ENCODE results near the gene HOXB5. TPM values are rescaled to one million over a fixed set of nuclear protein-coding genes. Genes with fewer than 3 reads are reported as not detected.
A peak's percentile ranks its signal among the peaks of the same experiment; 100 is the strongest.

Gene HOXB5
- total RNA-seq, 2 experiments from 2014 or later = not detected

DNA sequence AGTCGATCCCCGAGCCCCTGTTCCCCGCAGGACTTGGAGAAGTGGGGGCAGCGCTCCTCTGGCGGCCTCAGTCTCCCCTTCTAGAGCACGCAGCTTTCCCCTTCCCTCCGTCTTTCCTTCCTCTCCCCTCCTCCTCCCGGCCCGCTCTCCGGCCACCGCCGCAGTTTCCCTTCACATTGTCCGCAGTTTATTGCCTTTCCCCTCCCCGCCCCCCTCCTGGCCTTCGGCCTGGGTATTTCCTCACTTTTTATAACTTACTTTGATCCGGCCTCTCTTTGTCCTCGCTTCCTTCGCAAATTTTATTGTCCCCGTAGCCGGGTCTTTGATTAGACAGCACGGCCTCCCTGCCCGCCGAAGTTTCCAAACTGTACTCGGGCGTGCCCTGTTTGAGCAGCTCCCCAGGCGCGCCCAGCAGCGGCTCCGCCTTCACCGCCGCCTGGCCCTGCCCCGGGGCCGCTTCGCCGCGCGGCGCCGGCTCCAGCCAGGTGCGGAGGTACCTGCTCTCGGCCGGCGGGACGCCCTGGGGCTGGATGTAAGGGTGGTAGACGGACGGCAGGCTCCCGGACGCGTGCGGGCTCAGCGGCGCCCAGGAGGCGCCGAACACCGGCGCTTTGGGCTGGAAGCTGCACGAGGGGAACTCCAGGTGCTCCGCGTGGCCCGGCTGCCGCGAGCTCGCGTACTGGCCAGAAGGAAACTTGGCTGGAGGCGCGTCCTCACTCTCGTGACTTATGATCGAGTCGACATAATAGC lies 32.1 kb upstream of the HOXB5 start:
- Histone ChIP-seq H3K4me1 (ENCODE audit: insufficient read depth, low read length) (peaks cover 31% of the 10 kb centered on the region), H3K4me3 (ENCODE audit: low read length) (peak overlapping the region; percentile 44), H3K9me3 (ENCODE audit: control insufficient read depth in 1 of 2, insufficient read depth in 1 of 2, low read length in 2 of 2) (peaks cover 0 to 9% of the 10 kb centered on the region in 2 experiments), H3K27me3 (ENCODE audit: control insufficient read depth in 1 of 2, insufficient read depth in 2 of 2, low read length in 2 of 2) (peaks cover 88 to 98% of the 10 kb centered on the region in 2 experiments), H3K27ac (ENCODE audit: low read depth in 1 of 2, low read length in 2 of 2) (no peak overlapping the region), H3K36me3 (ENCODE audit: insufficient read depth, low read length) (no peaks in the 10 kb centered on the region)
- Mint-ChIP-seq H3K4me3 (peak overlapping the region; percentile 52), H3K36me3 (ENCODE audit: low read depth) (no peaks in the 10 kb centered on the region), H3K9me3 (no peaks in the 10 kb centered on the region), H3K27me3 (peaks cover 99% of the 10 kb centered on the region), H3K27ac (no peak overlapping the region), H3K4me1 (ENCODE audit: low read depth) (peaks cover 16% of the 10 kb centered on the region)
- ChIA-PET POLR2A (interaction anchor here (1.1 to 1.8 kb wide), 2 partner anchors 11 to 514 kb away, joined by 3 to 10 read pairs; partner anchors contain the start of gene HOXB8), CTCF (interaction anchor here (1.4 to 3.1 kb wide), 2 partner anchors 11 to 13 kb away, joined by 7 to 19 read pairs; no protein-coding TSS in a partner anchor)
- ATAC-seq (ENCODE audit: poor library complexity) (peak; percentile 63), DNase-seq (peak in 5 of 14 experiments; percentile 33 to 76 (median 43))
- TF ChIP-seq, protein P1, sequence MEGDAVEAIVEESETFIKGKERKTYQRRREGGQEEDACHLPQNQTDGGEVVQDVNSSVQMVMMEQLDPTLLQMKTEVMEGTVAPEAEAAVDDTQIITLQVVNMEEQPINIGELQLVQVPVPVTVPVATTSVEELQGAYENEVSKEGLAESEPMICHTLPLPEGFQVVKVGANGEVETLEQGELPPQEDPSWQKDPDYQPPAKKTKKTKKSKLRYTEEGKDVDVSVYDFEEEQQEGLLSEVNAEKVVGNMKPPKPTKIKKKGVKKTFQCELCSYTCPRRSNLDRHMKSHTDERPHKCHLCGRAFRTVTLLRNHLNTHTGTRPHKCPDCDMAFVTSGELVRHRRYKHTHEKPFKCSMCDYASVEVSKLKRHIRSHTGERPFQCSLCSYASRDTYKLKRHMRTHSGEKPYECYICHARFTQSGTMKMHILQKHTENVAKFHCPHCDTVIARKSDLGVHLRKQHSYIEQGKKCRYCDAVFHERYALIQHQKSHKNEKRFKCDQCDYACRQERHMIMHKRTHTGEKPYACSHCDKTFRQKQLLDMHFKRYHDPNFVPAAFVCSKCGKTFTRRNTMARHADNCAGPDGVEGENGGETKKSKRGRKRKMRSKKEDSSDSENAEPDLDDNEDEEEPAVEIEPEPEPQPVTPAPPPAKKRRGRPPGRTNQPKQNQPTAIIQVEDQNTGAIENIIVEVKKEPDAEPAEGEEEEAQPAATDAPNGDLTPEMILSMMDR (IDR thresholded peaks at IDR 0.05) = no peak
- intact Hi-C loops (cut with DNase I, micrococcal nuclease) = no loop called here

DNA sequence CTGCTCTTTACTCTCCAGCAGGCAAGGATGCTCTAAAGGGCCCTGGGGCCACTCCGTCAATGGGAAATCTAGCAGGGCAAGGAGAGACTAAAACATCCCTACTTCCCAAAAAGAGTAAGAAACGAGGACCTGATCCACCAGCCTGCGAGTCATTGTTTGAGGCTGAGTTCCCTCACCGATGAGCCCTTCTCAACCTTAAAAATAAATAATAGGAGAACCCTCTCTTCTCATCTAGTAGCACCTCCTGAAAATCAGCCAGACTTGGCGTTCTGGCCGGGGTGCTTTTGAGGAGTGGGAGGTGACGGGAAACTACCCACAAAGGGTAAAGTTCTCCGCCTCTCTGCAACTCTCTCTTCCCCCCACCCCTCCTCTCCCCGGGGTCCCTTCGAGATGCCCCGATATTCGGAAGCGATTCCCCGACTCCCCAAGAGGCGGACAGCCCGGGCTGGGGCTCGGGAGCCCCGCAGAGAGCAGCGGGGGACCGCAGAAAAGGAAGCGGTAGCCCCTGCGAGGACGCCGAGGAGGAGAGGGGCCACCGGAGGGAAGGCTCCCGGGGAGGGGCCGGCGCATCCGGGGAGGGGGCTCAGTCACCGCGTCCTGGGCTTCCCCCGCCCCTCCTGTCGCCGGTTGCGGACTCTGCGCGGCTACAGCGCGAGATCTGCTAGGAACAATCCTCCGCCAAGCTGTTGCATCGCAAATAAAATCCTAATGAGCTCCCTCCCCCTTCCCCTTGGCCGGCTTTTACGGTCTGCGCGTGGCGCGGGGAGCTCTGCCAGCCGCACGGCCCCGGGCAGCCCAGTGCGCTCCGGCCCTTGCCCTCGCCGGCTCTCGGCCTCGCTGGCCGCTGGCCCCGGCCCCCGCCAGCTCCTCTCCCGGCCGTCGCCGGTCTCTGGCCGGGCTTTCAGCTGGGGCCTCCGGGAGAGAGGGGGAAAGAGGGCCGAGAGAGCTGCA lies 31.2 kb upstream of the HOXB5 start:
- Mint-ChIP-seq H3K27me3 (peaks cover 99% of the 10 kb centered on the region), H3K36me3 (ENCODE audit: low read depth) (no peaks in the 10 kb centered on the region), H3K4me1 (ENCODE audit: low read depth) (peaks cover 16% of the 10 kb centered on the region), H3K4me3 (peak overlapping the region; percentile 56), H3K9me3 (no peaks in the 10 kb centered on the region), H3K27ac (no peak overlapping the region)
- ATAC-seq (ENCODE audit: poor library complexity) (peak; percentile 22), DNase-seq (peak in 4 of 14 experiments; percentile 23 to 67 (median 48))
- Histone ChIP-seq H3K4me3 (ENCODE audit: low read length) (peak overlapping the region; percentile 44), H3K36me3 (ENCODE audit: insufficient read depth, low read length) (no peaks in the 10 kb centered on the region), H3K27ac (ENCODE audit: low read depth in 1 of 2, low read length in 2 of 2) (no peak overlapping the region), H3K4me1 (ENCODE audit: insufficient read depth, low read length) (peaks cover 31% of the 10 kb centered on the region), H3K27me3 (ENCODE audit: control insufficient read depth in 1 of 2, insufficient read depth in 2 of 2, low read length in 2 of 2) (peaks cover 91 to 98% of the 10 kb centered on the region in 2 experiments), H3K9me3 (ENCODE audit: control insufficient read depth in 1 of 2, insufficient read depth in 1 of 2, low read length in 2 of 2) (peaks cover 0 to 9% of the 10 kb centered on the region in 2 experiments)
- TF ChIP-seq, protein P1 (IDR thresholded peaks at IDR 0.05) = no peak
- CTCF ChIA-PET = interaction anchor here (1.0 to 3.1 kb wide), 2 partner anchors 12 to 132 kb away, joined by 3 to 19 read pairs; no protein-coding TSS in a partner anchor
- intact Hi-C loops (cut with DNase I, micrococcal nuclease) = no loop called here
- POLR2A ChIA-PET = interaction anchor here (1.8 kb wide), 1 partner anchor 10 kb away, joined by 10 read pairs; the partner anchor contains the start of gene HOXB8

DNA sequence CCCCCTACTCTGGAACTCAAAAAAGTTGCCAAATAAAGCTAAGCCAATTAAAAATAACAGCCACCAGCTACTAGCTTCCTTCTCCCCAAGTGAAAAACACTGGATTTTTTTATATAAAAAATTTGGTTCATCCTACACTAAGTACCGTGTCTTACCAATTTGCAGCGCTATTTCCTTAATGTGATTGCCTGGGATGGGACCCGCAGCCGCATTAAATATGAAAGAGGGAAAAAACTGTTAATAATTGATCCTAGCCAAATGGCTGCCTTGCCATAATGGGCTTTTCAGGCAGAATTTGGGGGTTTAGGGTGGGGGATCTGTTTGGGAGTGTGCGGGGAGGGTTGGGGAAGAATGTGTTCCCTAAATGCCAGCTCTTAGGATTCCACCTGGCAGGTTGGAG lies 30.5 kb upstream of the HOXB5 start:
- H3K4me1 Mint-ChIP-seq (ENCODE audit: low read depth) = peaks cover 17% of the 10 kb centered on the region
- peaks cover 0 to 14% of the 10 kb centered on the region in 2 experiments for H3K9me3 ChIP-seq (ENCODE audit: control insufficient read depth in 1 of 2, insufficient read depth in 1 of 2, low read length in 2 of 2)
- H3K27ac ChIP-seq (ENCODE audit: low read depth in 1 of 2, low read length in 2 of 2) = no peak overlapping the region
- DNase-seq (no peak), ATAC-seq (ENCODE audit: poor library complexity) (no peak)
- H3K27me3 ChIP-seq (ENCODE audit: control insufficient read depth in 1 of 2, insufficient read depth in 2 of 2, low read length in 2 of 2) = peaks cover 94 to 98% of the 10 kb centered on the region in 2 experiments
- H3K9me3 Mint-ChIP-seq = no peaks in the 10 kb centered on the region
- no peaks in the 10 kb centered on the region for H3K36me3 ChIP-seq (ENCODE audit: insufficient read depth, low read length)
- H3K4me1 ChIP-seq (ENCODE audit: insufficient read depth, low read length) = peaks cover 33% of the 10 kb centered on the region
- CTCF ChIA-PET = interaction anchor here (1.0 kb wide), 1 partner anchor 132 kb away, joined by 3 read pairs; no protein-coding TSS in a partner anchor
- POLR2A ChIA-PET = no interaction called here
- peaks cover 99% of the 10 kb centered on the region for H3K27me3 Mint-ChIP-seq
- no peak overlapping the region for H3K27ac Mint-ChIP-seq
- TF ChIP-seq, protein P1 (IDR thresholded peaks at IDR 0.05) = no peak
- H3K36me3 Mint-ChIP-seq (ENCODE audit: low read depth) = no peaks in the 10 kb centered on the region
- intact Hi-C loops (cut with DNase I, micrococcal nuclease) = no loop called here
- no peak overlapping the region for H3K4me3 ChIP-seq (ENCODE audit: low read length)
- peak overlapping the region; percentile 35 for H3K4me3 Mint-ChIP-seq

Measured in CD4-positive, alpha-beta T cell (primary cell).